Measurements from ENCODE around the gene ANKRD13D.

ANKRD13D gene

DNA sequence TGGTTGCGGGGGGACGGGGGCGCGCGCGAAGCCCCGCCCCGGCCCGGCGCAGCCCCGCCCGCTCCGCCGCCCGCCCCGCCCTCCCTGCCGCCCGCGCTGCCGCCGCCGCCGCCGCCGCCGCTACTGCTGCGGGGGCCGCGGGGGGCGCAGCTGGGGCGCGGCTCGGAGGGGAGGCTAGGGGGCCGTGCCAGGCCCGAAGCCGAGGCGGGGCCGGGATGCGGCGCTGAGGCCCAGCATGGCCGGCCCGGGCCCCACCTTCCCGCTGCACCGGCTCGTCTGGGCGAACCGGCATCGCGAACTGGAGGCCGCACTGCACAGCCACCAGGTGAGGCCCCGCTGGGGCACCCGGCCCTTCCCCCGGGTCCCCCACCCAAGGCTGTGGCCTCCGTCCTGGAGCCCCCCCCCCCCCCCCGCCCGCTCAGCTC lies at the start of gene ANKRD13D:
TSS of gene ANKRD13D (plus strand) at position 78 of the 425 bp plus-strand sequence. CDS start at position 236, 158 bp downstream.
- no peak for DNase-seq

DNA sequence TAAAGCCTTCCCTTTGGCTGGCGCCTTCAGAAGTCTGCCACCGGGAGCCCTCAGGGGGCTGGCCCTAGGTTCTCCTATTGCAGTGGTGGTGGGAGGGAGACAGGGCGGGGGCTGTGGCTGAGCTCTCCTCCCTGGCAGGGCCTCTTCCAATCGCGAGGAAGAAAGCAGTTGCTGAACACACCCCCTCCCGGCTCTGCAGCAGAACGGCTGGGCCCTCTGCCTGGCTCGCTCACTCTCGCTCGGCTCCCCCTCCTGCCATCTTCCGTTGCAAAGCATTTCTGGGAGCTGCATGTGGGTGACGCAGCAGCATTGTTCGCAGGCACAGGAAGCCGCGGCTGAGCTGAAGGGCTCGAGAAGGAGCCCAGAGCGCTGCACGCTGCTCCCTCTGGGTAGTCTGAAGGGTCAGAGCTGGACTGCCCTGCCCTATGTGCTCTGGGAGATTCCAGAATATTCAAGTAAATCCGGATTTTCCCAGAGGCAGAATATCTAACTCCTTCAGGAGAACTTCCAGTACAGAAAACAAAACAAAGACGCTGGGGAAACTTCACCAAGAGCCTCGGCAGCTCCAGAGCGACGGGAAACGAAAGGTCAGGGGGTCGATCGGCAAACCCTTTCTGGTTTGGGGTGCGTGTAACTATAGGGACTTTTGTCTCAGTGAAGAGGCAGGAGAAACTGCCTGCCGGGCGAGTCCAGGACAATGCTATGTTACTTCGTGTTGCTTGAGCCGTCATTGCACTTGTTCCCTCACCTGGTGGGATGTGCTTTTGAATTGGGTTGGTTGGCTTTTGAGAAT lies 49.1 kb upstream of the ANKRD13D start:
- DNase-seq = peak; percentile 90 to 93

DNA sequence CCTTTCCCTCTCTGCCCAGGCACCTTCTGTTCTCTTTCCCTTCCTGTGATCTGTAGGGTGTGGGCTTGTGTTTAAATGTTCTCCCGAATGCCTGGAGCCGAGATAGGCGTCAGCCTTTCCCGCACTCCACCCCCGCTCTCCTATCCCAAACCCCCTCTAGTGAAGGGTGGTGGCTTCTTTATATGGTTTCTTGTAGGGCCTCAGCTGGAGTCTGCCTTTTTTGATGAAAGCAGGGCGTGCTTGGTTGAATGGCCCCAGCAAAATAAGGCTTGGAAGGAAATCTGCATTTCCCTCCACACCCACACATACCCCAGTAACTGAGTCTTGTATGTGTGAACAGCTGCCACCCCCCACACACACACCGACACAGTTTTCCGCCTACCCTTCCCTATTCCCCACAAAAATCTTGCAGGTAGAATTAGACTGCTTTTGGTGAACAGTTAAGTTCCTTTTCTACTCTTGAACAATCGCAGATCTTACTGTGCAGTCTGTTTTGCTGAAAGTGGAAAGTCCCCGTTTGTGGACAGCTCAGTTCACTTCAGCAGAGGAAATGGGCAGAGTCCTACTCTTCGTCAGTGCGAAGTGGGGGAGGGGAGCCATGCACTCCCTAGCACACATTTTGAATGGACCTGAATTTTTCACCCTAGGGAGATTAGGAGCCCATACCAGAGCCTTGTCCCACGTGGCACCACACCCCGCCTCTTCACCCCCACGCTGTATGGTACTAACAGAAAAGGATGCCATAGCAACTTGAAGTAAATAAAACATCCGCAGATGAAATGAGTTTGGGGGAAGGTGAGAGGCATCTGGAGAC lies 48.3 kb upstream of the ANKRD13D start:
- DNase-seq = no peak

DNA sequence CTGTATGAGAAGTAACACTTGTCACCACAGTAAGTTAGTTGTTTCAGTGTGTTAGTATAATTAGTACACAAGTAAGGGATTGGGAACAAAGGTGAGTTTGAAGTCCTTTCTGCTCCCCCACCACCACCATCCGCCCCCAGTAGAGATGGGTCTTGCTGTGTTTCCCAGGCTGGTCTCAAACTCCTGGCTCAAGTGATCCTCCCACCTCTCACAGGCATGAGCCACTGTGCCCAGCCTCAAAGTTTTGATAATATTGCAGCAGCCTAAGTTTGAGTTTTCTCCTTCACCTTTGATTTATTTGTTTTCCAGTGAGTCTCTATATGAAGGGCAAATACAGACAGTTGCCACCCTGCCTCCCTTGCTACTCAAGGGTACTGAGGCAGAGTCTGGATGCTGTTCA lies 46.6 kb upstream of the ANKRD13D start:
- DNase-seq = no peak

DNA sequence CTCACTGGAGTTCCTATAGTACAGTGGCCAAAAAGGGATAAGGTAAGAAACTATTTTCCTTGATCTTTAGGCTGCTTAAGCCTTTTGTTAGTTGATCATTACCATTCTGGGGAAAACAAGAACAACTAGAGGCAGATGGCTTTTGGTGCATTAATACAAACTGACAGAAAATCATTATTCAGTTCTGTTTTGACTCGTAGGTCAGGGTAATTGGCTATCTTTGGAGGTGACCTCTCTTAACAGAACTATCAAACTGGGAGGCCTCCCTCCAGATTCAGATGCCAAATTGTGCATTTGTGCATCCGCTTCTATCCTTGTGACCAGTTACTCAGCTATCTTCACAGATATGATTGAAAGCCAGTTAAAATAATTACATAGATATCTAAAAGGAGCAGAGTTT lies 46.1 kb upstream of the ANKRD13D start:
- no peak for DNase-seq

DNA sequence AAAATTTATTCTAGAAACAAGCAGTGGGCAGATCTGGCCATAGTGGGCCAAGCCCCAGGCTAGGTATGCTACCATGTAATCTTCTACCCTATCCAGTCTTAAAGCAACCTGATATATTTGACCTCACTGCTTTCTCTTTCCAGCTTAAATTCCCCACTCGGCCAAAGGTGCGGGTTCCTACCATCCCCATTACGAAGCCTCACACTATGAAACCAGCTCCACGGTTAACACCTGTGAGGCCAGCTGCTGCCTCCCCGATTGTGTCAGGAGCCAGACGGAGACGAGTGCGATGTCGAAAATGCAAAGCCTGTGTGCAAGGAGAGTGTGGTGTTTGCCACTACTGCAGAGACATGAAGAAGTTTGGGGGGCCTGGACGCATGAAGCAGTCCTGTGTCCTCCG lies 44.1 kb upstream of the ANKRD13D start:
- no peak for DNase-seq

DNA sequence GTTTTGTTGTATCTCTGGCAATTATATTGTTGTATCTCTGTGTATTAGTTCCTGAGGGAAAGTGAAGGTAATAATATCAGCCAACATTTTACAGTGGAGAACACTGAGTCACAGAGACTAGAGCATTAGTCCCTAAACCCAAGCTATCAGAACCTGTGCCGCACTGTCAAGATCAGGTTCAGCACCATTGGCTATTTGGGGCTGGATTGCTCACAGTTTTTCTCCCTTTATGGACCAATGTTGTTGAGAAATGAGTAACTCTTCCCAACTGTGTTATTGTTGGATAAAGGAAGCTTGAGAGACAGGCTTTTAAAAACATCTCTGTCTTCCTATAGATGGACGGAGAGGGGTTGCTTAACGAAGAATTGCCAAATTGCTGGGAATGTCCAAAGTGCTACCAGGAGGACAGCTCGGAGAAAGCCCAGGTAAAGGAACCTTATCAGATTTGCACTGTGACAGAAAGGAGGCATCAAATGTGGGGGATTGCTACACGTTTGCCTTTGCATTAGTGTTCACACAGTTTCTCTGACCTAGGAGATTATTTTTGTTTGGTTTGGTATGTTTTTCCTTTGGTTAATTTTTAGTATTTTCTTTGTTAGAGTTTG lies 41.1 kb upstream of the ANKRD13D start:
- DNase-seq = no peak

DNA sequence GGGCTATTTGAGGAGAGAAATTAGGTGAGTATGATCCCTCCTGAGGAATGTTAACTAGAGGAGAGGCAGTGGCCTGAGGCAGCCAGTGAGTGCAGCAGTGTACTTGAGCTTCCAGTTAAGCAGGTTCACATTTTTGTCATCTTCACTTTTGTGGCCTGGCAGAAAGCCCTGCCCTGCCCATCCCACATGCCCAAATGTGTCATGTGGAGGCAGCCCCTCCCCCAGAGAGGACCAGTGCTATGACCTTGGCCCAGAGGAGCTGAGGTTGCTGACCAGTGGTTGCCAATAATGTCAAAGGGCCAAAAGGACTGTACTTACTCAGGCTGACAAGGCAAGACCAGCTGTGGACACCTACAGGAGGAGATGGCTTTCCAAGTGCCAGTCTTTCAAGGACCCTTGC lies 40.5 kb upstream of the ANKRD13D start:
- DNase-seq = no peak

DNA sequence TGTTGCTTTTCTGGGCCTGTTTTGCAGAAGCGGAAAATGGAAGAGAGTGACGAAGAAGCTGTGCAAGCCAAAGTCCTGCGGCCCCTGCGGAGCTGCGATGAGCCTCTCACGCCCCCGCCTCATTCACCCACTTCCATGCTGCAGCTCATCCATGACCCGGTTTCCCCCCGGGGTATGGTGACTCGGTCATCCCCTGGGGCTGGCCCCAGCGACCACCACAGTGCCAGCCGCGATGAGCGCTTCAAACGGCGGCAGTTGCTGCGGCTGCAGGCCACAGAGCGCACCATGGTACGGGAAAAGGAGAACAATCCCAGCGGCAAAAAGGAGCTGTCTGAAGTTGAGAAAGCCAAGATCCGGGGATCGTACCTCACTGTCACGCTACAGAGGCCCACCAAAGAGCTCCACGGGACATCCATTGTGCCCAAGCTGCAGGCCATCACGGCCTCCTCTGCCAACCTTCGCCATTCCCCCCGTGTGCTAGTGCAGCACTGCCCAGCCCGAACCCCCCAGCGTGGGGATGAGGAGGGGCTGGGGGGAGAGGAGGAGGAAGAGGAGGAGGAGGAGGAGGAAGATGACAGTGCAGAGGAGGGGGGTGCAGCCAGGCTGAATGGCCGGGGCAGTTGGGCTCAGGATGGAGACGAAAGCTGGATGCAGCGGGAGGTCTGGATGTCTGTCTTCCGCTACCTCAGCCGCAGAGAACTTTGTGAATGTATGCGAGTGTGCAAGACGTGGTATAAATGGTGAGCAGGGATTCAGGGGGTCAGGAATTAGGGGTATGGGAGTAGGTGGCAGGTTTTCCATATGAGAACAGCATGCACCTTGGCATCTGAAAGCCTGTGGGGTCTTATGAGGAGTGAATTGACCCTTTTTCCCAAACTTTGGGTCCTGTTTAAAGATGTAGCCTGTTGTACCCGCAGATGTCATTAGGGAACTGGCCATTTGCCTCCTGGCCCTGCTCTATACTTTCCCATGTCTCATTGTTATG lies 38.8 kb upstream of the ANKRD13D start:
- no peak for DNase-seq

DNA sequence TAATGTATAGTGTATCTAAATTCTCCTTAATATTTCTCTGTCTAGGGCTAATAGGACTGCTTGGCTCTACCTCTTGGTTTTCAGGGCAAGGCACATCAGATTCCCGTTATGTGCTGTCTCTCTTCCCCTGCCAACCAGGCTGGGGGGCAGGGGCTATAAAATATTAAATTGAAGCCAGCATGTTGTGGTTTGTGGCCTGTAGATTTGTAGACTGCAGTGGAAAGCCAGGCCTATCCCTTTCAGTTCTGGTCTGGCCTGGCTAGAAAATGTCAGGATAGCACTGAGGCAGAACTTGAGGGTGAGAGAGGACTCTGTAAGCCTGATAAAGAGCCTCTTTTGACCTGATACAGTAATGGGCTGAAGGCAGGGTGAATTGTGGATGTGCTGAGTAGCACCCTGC lies 37.3 kb upstream of the ANKRD13D start:
- no peak for DNase-seq

DNA sequence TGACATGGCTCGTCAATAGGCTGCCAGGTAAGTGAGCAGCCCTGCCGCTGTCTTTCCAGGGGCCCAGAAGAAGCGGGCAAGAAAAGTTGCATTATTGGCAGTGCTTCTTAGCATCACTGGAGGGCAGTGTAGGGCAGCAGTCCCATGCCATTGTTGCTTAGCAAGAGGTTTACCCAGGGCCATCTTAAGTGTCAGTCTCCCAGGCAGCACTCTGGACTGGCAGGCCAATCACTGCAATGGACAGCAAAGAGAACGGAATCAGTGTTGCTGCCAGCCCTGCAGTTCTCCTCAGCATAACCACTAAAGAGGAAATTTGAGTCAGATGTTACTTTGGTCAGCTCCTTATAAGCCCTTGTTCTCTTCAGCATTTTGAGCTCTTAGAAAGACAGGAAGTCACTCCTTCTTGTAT lies 36.3 kb upstream of the ANKRD13D start:
- peak in 1 of 2 experiments; percentile 8 for DNase-seq

DNA sequence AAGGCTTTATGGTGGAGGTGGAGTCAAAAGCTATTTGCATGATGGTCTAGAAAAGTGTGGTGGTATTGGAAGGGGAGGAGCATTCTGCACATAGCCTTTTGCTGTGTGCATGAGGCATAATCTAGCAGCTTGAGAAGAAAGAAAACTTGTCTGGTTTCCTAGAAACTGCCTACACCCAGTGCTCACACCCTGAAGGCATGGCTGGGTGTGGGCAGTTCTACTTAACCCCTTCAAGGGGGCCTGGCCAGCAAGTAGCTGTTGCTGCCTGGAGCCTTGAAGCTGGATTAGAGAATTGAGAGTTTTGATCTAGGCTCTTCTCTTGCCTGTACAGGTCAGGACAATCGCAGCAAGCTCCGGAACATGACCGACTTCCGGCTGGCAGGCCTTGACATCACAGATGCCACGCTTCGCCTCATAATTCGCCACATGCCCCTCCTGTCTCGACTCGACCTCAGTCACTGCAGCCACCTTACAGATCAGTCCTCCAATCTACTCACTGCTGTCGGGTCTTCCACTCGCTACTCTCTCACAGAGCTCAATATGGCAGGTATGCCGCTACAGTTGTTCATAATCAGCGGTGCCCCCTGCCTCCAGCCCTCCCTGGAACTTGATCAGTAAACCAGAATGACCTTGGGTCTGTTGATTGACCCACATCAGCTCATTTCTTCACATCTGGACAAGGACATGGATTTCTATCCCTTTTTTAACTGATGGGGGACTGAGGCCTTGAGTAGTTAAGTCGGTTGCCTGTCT lies 35.1 kb upstream of the ANKRD13D start:
- no peak for DNase-seq

DNA sequence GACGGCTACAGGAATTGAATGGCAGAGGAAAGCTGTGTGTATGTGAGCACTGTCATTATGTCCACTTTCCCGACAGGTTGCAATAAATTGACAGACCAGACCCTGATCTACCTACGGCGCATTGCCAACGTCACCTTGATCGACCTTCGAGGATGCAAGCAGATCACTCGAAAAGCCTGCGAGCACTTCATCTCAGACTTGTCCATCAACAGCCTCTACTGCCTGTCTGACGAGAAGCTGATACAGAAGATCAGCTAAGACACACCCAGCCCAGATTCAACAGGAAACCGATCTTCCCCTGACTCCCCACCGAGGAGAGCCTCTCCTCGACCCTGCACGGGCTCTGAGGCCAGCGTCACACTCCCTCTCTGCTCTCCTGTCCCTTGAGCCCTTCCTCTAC lies 34.3 kb upstream of the ANKRD13D start:
- no peak for DNase-seq

DNA sequence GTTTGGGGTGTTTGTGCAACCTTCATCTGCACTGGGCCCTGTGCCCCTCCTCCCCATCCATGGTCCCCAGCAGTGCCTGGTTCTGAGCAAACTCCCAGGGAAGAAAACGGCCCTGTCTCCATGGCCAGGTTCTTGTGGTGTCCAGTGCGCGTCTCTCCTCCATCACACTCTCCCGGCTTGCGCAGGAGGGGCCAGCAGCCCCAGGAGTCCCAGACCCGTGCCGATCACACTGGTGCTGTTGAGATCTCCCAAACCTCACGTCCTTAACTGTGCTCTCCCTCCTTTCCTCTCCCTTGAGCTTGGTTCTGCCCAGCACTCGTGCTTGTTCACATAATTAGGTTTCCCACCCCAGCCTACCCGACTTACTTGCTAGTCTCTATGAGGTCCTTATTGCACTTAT lies 33.8 kb upstream of the ANKRD13D start:
- DNase-seq = no peak

DNA sequence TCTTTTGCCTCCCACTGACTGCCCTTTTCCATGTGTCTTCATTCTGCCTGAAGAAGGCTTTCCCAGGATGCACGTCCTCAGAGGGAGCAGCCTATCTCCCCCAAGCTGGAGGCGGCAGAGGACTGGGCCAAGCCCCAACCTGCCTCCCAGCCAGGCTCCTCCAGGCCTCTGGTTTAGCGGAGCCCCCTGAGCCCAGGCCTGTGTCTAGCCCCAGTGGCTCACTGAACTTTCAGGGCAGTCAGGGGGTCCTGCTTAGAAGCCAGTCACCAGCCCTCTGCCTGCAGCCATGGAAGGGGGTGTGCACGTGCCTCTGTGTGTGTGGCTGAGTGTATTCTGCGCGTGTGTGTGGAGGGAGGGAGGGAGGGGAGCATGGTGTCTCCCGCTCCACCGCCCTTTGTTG lies 33.2 kb upstream of the ANKRD13D start:
- no peak for DNase-seq

DNA sequence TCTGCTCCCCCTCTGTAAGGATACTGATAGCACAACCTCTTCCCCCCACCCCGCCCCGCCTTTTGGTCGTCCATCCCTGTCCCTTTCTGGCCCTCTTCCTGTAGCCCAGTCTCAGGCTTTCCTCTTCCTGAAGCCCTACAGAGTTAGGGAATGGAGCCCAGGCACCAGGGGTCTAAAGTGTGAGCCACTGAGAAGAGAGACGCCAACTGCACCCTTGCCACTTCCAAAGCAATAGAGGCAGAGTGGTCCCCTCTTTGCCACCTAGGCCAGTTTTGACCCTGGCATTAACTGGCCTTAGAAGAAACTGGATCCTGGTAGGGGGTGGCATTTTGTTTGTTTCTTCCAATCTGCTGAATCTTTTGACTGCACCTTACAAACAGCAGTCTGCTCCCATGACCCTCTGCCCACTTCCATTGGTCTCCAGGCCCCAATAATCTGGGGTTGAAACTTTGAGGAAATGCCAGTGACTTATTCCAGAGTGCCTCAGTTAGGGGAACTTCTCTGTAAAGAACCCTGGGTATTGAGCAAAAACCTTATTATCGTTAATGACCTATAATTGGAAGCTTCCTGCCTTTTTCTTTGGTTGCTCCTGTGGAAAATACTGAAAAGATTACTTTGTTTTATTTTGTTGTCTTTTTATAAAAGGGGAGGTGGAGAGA lies 32.5 kb upstream of the ANKRD13D start:
- no peak for DNase-seq

DNA sequence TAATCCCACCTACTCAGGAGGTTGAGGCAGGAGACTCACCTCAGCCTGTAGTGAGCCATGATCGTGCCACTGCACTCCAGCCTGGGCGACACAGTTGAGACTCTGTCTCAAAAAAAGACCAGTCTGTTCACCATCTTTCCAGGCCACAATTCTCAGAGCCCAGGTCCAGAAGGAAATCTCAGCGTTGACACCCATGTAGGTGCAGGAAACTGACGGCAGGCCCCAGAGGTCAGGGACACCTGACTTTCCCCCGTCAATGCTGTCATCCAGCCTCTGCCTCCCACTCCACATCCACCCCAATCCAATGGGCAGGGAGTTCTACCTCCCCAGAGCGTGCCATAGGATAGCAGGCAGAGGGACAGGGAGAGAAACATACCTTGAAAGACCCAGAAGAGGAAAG lies 28.7 kb upstream of the ANKRD13D start:
- no peak for DNase-seq

DNA sequence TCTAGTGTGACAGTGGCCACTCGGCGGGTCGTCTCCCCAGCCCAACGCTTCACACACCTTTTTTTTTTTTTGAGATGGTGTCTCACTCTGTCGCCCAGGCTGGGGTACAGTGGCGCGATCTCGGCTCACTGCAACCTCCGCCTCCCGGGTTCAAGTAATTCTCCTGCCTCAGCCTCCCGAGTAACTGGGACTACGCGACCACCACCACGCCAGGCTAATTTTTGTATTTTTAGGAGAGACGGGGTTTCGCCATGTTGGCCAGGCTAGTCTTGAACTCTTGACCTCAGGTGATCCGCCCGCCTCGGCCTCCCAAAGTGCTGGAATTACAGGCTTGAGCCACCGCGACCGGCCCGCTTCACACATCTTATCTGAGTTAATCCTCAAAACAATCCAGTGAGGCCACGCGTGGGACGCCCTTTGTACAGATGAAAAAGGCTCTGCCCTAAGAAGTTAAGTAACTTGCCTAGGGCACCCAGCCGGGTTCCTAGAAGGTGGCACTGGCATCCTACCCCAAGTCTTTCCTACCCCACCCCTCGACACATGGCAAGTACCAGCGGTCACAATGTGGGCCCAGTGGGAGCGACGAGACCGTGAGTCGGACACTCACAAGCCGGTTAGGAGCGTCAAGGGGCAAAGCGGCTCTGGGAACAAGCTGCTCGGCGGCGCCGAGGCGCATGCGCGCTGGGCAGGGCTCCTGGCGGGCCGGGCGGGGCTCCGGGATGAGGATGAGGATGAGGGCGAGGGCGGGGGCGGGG lies 28.0 kb upstream of the ANKRD13D start:
- DNase-seq = peak; percentile 34 to 55

DNA sequence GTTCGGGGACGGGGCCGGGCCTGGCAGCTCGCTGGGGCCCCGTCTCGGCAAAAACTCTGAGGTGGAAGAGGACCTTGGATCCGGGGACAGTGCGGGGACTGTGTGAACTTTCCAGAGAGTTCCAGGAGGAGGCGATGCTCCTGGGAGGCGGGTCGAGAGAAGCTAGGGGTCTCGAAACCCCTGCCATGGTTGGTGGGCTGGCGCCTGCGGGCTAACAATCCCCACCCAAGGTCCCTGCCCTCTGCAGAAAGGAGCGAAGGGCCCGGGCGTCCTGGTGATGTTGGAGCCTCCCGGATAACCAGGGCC lies 27.5 kb upstream of the ANKRD13D start:
- no peak for DNase-seq

DNA sequence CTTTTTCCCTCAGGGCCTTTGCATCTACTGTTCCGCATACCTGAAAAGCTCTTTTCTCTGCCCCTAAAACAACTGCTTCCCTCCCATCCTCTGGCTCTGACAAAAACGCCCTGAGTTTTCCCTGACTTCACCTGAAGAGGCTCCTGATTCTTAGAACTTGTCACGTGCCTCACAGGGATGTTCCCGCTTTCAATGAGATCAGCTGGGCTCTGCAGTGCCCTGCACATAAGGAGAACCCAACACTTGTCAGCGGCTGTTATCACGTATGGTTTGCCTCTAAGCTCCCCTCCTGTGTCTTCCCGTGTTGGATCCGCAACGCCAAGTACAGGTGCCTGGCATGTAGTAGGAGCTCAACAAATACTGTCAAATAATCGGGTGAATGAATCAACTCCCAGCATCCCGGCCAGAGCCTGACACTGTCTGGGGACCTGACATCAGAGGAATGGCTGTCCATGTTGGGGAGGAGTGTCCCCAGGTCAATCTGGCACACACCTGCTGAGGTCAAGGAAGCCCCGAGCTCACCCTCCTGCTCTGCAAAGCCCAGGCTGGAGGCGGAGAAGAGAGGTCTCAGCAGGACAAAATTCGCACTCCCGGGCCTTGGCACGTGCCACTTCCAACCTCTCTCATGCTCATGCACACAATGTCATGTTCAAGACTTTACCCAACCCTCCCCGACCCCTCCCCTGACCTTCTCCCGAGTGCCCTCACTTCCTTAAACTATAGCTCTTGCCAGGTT lies 27.0 kb upstream of the ANKRD13D start:
- no peak for DNase-seq

Data from NCI-H1930 (cell line).